Measurements from ENCODE around the gene ARMC3.

Gene ARMC3

GRCh38 chr10:23034790-23035189, 106.9 kb downstream of the ARMC3 start:
- Histone ChIP-seq H3K9me3 (ENCODE audit: control insufficient read depth, low read length) (no peaks in the 10 kb centered on the region), H2AFZ (no peak overlapping the region), H3K36me3 (ENCODE audit: control insufficient read depth, insufficient read depth, low read length) (no peaks in the 10 kb centered on the region), H3K27ac (no peak overlapping the region), H3K4me2 (ENCODE audit: low read length) (no peak overlapping the region), H3K27me3 (ENCODE audit: control insufficient read depth, insufficient read depth, low read length) (no peaks in the 10 kb centered on the region), H3K4me3 (ENCODE audit: low read depth, low read length) (no peak overlapping the region), H3K4me1 (no peaks in the 10 kb centered on the region), H3K9ac (no peak overlapping the region), H3K79me2 (no peaks in the 10 kb centered on the region)
- no peak for TF ChIP-seq CTCF (IDR thresholded peaks at IDR 0.05)

GRCh38 chr10:23035569-23035968, 107.7 kb downstream of the ARMC3 start:
- H3K9me3 ChIP-seq (ENCODE audit: control insufficient read depth, low read length): no peaks in the 10 kb centered on the region
- H2AFZ ChIP-seq: no peak overlapping the region
- no peaks in the 10 kb centered on the region for H3K36me3 ChIP-seq (ENCODE audit: control insufficient read depth, insufficient read depth, low read length)
- no peaks in the 10 kb centered on the region for H3K79me2 ChIP-seq
- no peak overlapping the region for H3K4me2 ChIP-seq (ENCODE audit: low read length)
- H3K27ac ChIP-seq: no peak overlapping the region
- H3K4me3 ChIP-seq (ENCODE audit: low read depth, low read length): no peak overlapping the region
- no peaks in the 10 kb centered on the region for H3K4me1 ChIP-seq
- no peak for TF ChIP-seq CTCF (IDR thresholded peaks at IDR 0.05)
- H3K9ac ChIP-seq: no peak overlapping the region
- H3K27me3 ChIP-seq (ENCODE audit: control insufficient read depth, insufficient read depth, low read length): no peaks in the 10 kb centered on the region

- TF ChIP-seq CTCF (IDR thresholded peaks at IDR 0.05): no peak
Observed at GRCh38 chr10:23037152-23037551, 109.3 kb downstream of the ARMC3 start.

GRCh38 chr10:23037561-23037960, 109.7 kb downstream of the ARMC3 start:
- no peak for TF ChIP-seq CTCF (IDR thresholded peaks at IDR 0.05)
- Histone ChIP-seq H3K27me3 (ENCODE audit: control insufficient read depth, insufficient read depth, low read length) (no peaks in the 10 kb centered on the region), H3K4me1 (no peaks in the 10 kb centered on the region), H3K27ac (no peak overlapping the region), H3K9me3 (ENCODE audit: control insufficient read depth, low read length) (no peaks in the 10 kb centered on the region), H3K36me3 (ENCODE audit: control insufficient read depth, insufficient read depth, low read length) (no peaks in the 10 kb centered on the region), H3K79me2 (no peaks in the 10 kb centered on the region), H2AFZ (no peak overlapping the region), H3K9ac (no peak overlapping the region), H3K4me2 (ENCODE audit: low read length) (no peak overlapping the region), H3K4me3 (ENCODE audit: low read depth, low read length) (no peak overlapping the region)

More at GRCh38 chr10:23037152-23037551, 109.3 kb downstream of the ARMC3 start:
- H3K27ac ChIP-seq: no peak overlapping the region
- no peaks in the 10 kb centered on the region for H3K27me3 ChIP-seq (ENCODE audit: control insufficient read depth, insufficient read depth, low read length)
- H3K4me3 ChIP-seq (ENCODE audit: low read depth, low read length): no peak overlapping the region
- no peak overlapping the region for H3K4me2 ChIP-seq (ENCODE audit: low read length)
- H3K9ac ChIP-seq: no peak overlapping the region
- H3K79me2 ChIP-seq: no peaks in the 10 kb centered on the region
- no peaks in the 10 kb centered on the region for H3K36me3 ChIP-seq (ENCODE audit: control insufficient read depth, insufficient read depth, low read length)
- H3K9me3 ChIP-seq (ENCODE audit: control insufficient read depth, low read length): no peaks in the 10 kb centered on the region
- H3K4me1 ChIP-seq: no peaks in the 10 kb centered on the region
- no peak overlapping the region for H2AFZ ChIP-seq

- Histone ChIP-seq H3K79me2 (no peaks in the 10 kb centered on the region), H3K27ac (no peak overlapping the region), H3K36me3 (ENCODE audit: control insufficient read depth, insufficient read depth, low read length) (no peaks in the 10 kb centered on the region), H3K9me3 (ENCODE audit: control insufficient read depth, low read length) (no peaks in the 10 kb centered on the region), H3K27me3 (ENCODE audit: control insufficient read depth, insufficient read depth, low read length) (no peaks in the 10 kb centered on the region), H3K9ac (no peak overlapping the region), H2AFZ (no peak overlapping the region), H3K4me2 (ENCODE audit: low read length) (no peak overlapping the region), H3K4me1 (no peaks in the 10 kb centered on the region), H3K4me3 (ENCODE audit: low read depth, low read length) (no peak overlapping the region)
- no peak for TF ChIP-seq CTCF (IDR thresholded peaks at IDR 0.05)
Observed at GRCh38 chr10:23038172-23038571, 110.3 kb downstream of the ARMC3 start.

All from parathyroid adenoma (tissue), 2 donors.